GM08714 (cell line): Measurements from ENCODE around the gene MAS1L.

Source experiments
- H3K4me3 ChIP-seq: fragments of 200-500 bp; sonication (Bioruptor generic); 2 replicates; pipeline ENCODE4 v1.5.1; 2014; ENCODE audit warnings: mild to moderate bottlenecking, low read length, inconsistent platforms
- ZNF274 ChIP-seq: IDR thresholded peaks from 2 replicates; pipeline ENCODE4 v1.6.1; 2012; ENCODE audit warnings: mild to moderate bottlenecking, low read depth, low read length

MAS1L gene

DNA sequence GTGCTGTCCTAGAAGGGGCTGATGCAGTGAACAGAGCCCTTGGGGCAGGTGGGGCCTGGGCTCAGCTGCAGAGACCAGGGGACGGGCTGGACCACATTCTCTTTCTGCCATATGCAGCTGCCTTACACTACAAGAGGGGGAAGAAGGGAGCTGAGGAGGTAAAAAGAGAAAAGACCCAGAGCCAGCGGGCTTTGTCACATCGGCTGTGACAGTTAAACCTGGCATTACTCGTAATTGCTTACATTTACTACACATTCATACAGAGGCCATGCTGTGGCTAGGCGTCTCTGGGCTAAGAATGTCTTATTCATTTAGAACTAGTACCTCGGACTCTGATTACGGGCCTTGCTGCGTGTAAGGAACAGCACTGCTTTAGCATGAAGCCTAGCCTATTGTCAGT lies 12.8 kb upstream of the MAS1L start:
- no peak for TF ChIP-seq ZNF274
- H3K4me3 ChIP-seq, result no peak overlapping the region

DNA sequence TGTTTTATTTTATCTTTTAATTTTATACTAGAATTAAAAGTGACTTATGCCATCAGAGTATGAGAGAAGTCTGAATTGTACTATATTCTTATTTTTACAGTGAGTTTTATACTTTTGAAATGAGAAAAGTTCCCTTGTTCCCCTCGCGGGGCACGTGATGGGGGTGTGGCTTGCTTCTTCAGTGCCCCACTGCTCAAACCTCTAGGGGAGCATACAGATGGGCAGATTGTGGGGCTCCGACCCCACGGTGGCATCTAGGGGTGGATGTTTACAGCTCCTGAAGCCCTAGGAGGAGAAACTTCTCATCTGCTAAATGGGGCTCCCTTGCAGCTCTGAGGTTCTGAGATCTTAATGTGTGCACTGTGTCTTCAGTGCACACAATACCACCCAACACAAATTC lies 11.9 kb upstream of the MAS1L start:
- H3K4me3 ChIP-seq, result no peak overlapping the region
- TF ChIP-seq ZNF274, result no peak

DNA sequence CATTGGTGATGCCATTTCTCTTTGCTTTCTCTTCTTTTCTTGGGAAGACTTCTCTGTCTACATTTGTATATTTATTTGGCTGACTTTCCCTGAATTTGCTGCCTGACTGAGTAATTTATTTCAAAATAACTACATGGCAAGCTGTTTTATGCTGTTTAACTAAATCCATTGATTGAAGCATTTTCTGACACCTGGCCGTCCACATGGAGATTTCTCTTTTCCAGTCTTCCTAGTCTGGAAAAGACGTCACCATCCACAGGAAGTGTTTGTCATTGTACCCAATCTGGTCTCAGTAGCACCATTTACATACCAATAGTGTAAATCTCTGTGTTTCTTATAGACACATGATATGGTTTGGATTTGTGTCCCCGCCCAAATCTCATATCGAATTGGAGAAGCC lies 9.2 kb upstream of the MAS1L start:
- no peak for TF ChIP-seq ZNF274
- H3K4me3 ChIP-seq, result no peak overlapping the region

DNA sequence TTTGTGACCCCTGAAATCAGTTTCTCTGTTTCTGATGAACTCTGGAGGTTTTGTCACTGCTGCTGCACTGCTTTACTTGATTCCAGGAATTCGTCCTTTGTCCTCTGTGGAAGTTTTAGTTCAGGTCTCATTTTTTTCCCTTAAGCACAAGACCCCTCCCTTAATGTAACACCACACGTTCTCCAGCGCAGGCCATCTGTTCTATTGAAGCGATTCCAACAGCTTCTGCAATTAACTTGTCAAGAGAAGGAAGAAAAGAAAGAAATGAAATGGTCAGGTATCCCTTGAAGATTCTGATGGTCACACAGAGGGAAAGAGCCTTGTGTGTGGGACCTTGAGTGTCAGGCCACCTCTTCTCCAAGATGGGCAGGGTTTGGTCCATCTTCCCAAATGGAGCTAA lies 7.8 kb upstream of the MAS1L start:
- TF ChIP-seq ZNF274, result no peak

DNA sequence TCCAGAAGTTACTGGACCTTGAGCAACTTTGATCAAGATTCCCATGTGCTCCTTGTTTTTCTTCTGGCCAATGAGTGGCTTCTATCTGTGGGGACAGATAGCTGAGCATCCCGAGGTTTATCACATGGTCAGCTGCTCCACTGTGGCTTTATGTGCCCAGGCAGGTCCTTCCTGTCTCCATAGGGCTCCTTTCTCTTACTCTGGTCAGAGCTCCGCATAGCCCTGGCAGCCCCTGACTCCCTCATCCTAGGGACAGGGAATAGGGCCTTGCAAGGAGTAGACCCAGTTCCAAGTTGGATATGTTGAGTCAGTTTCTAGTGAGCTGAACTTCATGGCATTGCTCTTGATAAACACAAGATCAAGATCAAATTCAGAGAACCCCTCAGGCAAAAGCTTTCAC lies 6.4 kb upstream of the MAS1L start:
- TF ChIP-seq ZNF274, result no peak
- H3K4me3 ChIP-seq, result no peak overlapping the region

More for the DNA sequence above, 7.8 kb upstream of the MAS1L start:
- H3K4me3 ChIP-seq, result no peak overlapping the region

DNA sequence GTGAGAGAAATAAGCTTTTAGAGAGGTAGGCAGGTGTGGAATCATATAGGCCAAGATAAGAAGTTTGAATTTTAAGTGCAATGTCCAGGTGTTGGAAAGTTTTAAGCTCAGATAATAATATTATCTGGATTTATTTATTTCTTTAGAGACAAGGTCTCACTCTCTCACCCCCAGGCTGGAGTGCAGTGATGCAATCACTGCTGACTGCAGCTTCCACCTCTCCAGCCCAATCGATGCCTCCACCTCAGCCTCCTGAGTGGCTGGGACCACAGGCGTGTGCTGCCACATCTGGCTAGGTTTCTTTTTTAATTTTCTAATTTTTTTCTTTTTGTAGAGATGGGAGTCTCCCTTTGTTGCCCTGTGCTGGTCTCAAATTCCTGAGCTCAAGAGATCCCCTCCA lies 5.5 kb upstream of the MAS1L start:
- no peak overlapping the region for H3K4me3 ChIP-seq
- TF ChIP-seq ZNF274, result no peak

DNA sequence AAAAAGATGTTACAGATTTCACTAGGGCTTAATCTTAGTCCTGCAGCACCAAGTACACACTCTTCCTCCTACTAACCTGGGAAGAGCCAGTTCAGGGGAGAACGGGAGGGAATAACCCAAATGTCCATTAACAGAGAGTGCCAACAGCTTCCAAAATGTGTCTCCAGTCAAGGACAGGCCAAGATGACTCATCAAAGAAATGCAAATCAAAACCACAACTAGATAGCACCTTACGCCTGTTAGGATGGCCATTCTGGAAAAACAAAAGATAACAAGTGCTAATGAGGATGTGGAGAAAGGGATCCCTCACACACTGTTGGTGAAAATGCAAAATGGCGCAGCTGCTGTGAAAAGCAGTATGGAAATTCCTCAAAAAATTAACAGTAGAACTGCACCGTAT lies 3.8 kb upstream of the MAS1L start:
- no peak for TF ChIP-seq ZNF274
- no peak overlapping the region for H3K4me3 ChIP-seq

DNA sequence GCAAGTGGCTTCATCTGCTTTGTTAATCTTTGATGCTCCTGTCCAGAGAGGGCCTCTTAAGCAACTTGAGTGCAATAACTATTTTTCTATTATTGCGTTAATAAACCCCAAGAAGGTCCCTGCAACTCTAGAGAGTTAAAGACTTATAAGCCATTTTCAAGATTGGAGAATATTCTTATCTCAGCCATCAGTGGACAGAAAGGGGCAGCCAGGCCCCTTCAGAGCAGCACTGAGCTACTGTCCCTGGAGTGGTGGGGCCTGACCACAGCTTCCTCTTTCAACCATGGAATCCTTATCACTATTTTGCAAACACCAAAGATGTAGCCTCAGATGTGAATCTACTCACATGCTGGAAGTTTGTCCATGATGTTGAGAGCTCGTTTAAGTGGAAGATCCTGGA lies 2.8 kb upstream of the MAS1L start:
- no peak for TF ChIP-seq ZNF274
- no peak overlapping the region for H3K4me3 ChIP-seq

DNA sequence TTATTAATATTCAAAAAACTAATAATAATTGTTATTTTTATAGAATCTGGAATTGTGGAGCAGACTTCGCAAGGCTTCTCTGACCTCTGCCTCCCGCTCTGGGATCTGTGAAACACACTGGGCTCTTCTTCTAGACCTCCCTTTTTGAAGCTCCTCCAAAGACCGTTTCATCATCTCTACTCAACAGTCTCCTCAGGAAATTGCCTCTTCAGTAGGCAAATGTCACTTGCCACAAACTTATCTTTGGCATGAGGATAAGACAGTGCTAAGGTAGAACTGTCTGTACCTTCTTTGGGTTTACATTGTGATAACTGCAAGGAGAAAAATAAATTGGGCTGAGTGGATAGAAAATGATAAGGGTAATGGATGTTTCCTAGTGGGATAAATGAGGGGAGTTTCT lies 2.3 kb upstream of the MAS1L start:
- no peak for TF ChIP-seq ZNF274
- no peak overlapping the region for H3K4me3 ChIP-seq

DNA sequence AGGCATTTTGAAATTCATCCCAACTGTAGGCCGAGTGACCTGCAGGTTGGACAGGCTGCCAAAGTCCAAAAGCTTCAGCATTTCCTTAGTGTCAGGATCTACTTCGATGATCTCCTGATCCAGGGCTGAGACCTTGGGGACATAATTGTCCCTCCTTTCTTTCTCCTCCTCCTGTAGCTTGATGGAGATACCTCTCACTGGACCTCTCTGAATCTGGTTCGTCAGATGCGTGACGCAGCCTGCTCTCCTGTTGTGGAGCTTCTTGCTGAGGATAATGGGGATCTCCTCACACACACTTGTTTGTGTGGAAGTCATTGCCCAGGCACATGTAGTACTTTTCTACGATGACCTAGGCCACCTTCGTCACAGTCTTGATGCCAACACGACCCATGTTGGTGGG lies 1.5 kb upstream of the MAS1L start:
- no peak for TF ChIP-seq ZNF274
- no peak overlapping the region for H3K4me3 ChIP-seq

DNA sequence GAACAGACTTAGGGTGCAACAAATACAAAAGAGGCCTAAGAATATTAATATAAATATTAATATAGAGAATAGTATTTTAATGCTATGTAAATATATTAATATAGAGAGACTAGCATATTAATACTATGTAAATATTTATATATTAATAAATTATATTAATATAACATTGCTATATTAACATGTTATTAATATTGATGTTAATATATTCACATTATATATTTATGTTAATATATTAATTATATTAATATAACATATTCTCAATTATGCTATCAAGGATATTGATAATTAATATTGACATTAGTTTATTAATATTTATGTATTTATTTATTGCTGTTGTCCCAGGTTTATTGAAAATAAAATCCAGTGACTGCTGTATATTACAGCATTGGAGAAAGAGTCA lies 1.1 kb upstream of the MAS1L start:
- H3K4me3 ChIP-seq, result no peak overlapping the region
- no peak for TF ChIP-seq ZNF274

DNA sequence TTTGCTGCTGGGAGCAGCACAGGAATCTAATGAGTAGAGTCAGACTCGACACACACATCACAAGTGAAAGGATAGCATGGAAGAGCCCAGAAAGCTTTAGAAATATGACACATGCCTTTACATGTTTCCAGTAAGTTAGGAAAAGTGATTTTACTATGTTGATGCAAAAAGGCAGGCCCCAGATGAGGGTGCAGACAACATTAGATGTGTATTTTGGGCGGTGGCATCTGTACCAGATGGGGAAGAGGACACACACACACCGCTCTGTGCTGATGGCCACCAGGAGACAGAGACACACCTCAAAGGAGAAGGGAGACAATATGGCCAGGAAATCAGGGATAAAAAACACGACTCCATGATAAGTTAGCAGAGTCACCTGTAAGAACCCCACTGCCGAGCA lies 625 bp downstream of the MAS1L start:
- H3K4me3 ChIP-seq, result no peak overlapping the region
- TF ChIP-seq ZNF274, result no peak

DNA sequence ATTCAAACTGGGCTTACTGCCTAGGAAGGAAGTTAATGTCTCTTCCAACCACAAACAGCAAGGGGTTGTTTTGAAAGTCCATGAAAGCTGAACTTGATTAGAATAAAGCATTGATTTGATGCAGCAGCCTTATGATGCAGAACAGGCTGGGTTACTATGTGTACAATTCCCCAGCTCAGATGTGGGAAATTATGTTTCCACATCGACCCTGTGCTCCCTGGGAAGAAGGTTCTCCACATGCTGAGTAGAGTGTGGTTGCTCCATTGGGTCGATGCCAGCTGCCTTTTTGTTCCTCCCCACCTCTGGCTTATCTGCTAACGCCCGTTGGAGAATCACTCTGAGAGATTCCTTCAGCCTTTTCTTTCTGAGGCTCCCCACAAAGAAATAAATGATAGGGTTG lies 1.2 kb downstream of the MAS1L start:
- H3K4me3 ChIP-seq, result no peak overlapping the region
- no peak for TF ChIP-seq ZNF274

DNA sequence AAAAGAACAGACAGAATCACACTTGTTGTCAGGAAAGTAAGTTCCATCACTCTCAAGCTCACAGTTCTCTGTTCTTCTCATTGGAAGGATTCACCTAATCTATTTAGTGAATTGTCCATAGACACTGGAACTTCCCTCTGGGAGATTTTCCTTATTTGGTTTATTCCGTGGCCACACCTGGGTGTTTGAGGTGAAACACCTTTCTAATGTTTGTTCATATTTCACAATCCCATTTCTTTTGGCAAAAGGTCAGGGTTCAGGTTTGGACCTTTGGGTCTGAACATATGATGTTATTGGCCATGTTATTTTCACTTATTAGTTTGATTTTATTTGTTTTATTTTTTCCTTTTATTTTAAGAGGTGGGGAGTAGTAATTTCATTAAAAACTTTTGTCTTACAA lies 4.0 kb downstream of the MAS1L start:
- TF ChIP-seq ZNF274, result no peak
- no peak overlapping the region for H3K4me3 ChIP-seq

DNA sequence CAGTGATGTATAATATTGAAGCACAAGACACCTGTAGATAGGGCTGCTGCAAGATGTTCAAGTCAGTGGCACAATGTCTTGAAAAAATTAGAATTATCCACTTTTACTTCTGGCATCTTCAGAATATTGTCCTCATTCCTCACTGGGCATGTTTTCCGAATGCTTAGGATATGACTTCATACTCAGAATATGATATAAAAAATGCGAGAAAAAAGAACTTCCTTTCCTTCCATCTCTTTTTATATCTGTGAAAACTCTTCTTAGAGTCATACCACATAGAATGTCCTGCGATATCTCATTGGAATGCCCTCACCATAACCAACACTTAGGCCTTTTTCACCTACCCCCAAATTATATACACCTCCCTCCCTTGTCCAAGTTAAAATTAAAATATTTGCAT lies 4.6 kb downstream of the MAS1L start:
- H3K4me3 ChIP-seq, result no peak overlapping the region
- TF ChIP-seq ZNF274, result no peak

DNA sequence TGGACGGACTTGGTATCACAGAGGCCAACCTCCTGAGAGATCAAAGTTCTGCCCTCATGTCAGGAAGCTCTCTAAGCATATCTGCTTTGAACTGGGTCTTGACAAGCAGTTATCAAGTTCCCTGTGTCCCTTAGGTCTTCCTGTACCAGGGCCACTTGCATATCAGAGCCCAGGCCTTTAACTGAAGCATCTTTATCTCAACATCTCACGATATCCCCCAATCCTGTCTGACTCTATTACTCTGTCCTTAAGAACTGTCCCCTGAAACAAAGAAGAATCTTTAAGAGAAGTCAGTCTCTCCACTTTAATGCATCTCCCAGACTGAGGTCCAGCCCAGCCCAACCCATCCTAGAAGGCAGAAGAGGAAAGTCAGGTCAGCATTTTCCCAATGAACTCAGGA lies 8.2 kb downstream of the MAS1L start:
- TF ChIP-seq ZNF274, result no peak
- no peak overlapping the region for H3K4me3 ChIP-seq

DNA sequence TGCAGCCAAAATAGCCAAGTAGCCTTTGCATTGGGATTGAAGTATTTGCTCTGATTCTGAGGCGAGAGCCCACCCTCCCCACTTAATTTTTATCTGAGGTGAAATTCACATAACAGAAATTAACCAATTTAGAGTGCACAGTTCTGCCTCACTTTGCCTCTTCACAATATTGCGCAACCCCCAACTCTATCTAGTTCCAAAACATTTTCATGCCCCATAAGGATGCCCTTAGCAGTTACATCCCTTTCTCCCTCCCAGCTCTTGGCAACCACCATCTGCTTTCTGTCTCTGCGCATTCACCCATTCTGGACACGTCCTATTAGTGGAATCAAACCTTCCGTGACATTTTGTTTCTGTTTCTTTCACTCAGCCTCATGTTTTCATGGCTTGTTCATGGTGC lies 9.0 kb downstream of the MAS1L start:
- H3K4me3 ChIP-seq, result no peak overlapping the region
- TF ChIP-seq ZNF274, result no peak
